Neural cell (in vitro differentiated cells): ENCODE data around the gene FAM193A. TPM values are rescaled to one million over a fixed set of nuclear protein-coding genes. Genes with fewer than 3 reads are reported as not detected.

Experiments
- H2AFZ ChIP-seq: fragments of 200-600, 300-800 bp; sonication (generic), shearing (Covaris generic); 2 replicates; pipeline ENCODE4 v1.6.0; 2014; ENCODE audit warnings: low read depth, mild to moderate bottlenecking, antibody characterized with exemption, low read length, moderate library complexity
- H3F3A ChIP-seq: fragments of 200-600 bp; shearing (Covaris generic); 2 replicates; pipeline ENCODE4 v1.6.1; 2016; ENCODE audit warnings: mild to moderate bottlenecking, moderate library complexity, mixed read lengths, antibody characterized with exemption, low read length; ENCODE audit not compliant: insufficient read depth, poor library complexity, severe bottlenecking
- H3K27ac ChIP-seq: fragments of 200-600, 300-800 bp; sonication (generic), shearing (Covaris generic); 2 replicates; pipeline ENCODE4 v1.5.1; 2014; ENCODE audit warnings: mild to moderate bottlenecking, low read length, moderate library complexity
- H3K27me3 ChIP-seq: fragments of 300-800, 200-600 bp; sonication (generic), shearing (Covaris generic); 2 replicates; pipeline ENCODE4 v1.6.0; 2014; ENCODE audit warnings: mild to moderate bottlenecking, low read depth, low read length, moderate library complexity; ENCODE audit not compliant: insufficient read depth
- H3K36me3 ChIP-seq: fragments of 300-800, 200-600 bp; sonication (generic), shearing (Covaris generic); 2 replicates; pipeline ENCODE4 v1.5.1; 2014; ENCODE audit warnings: mild to moderate bottlenecking, antibody characterized with exemption, low read length, moderate library complexity; ENCODE audit not compliant: insufficient read depth
- H3K4me2 ChIP-seq: fragments of 300-800, 200-600 bp; sonication (generic), shearing (Covaris generic); 2 replicates; pipeline ENCODE4 v1.6.0; 2014; ENCODE audit warnings: mild to moderate bottlenecking, low read length
- H3K4me3 ChIP-seq: fragments of 300-800, 200-600 bp; sonication (generic), shearing (Covaris generic); 2 replicates; pipeline ENCODE4 v1.5.1; 2014; ENCODE audit warnings: mild to moderate bottlenecking, low read length, moderate library complexity
- H3K79me2 ChIP-seq: fragments of 200-600 bp; shearing (Covaris generic); replicated peaks from 2 replicates; pipeline ENCODE4 v1.6.0; 2014; ENCODE audit warnings: mild to moderate bottlenecking, low read length, moderate library complexity; ENCODE audit not compliant: insufficient read depth
- H3K9ac ChIP-seq: fragments of 300-800, 200-600 bp; sonication (generic), shearing (Covaris generic); 2 replicates; pipeline ENCODE4 v1.6.1; 2016; ENCODE audit warnings: mild to moderate bottlenecking, low read length, mixed read lengths
- H3K9me2 ChIP-seq: fragments of 200-600 bp; shearing (Covaris generic); 2 replicates; pipeline ENCODE4 v1.6.1; 2016; ENCODE audit warnings: mild to moderate bottlenecking, low read length, mixed read lengths; ENCODE audit not compliant: insufficient read depth
- H3K9me3 ChIP-seq: fragments of 200-600, 300-800 bp; sonication (generic), shearing (Covaris generic); 2 replicates; pipeline ENCODE4 v1.6.1; 2016; ENCODE audit warnings: mild to moderate bottlenecking, mixed run types, low read length, moderate library complexity, mixed read lengths
- H4K20me1 ChIP-seq: fragments of 200-600 bp; shearing (Covaris generic); 2 replicates; pipeline ENCODE4 v1.6.1; 2016; ENCODE audit warnings: mild to moderate bottlenecking, mixed run types; ENCODE audit not compliant: insufficient read depth
- CTCF ChIP-seq: fragments of 450-650 bp; IDR thresholded peaks from 2 replicates; pipeline ENCODE4 v1.5.1; 2014; ENCODE audit warnings: antibody characterized with exemption, mild to moderate bottlenecking, moderate library complexity; ENCODE audit not compliant: poor library complexity, severe bottlenecking
- EP300 ChIP-seq: fragments of 450-650 bp; conservative IDR thresholded peaks from 2 replicates; pipeline ENCODE4 v1.6.1; 2014; ENCODE audit warnings: antibody characterized with exemption, mild to moderate bottlenecking, moderate library complexity; ENCODE audit not compliant: poor library complexity, severe bottlenecking
- EZH2 ChIP-seq: fragments of 200-600, 300-800 bp; shearing (Covaris generic), sonication (generic); IDR thresholded peaks from 2 replicates; pipeline ENCODE4 v1.6.1; 2014; ENCODE audit warnings: antibody characterized with exemption, low read length, borderline replicate concordance, mild to moderate bottlenecking; ENCODE audit not compliant: insufficient read depth, poor library complexity, severe bottlenecking
- MXI1 ChIP-seq: fragments of 450-650 bp; conservative IDR thresholded peaks from 2 replicates; pipeline ENCODE4 v1.6.1; 2014; ENCODE audit warnings: antibody characterized with exemption, mild to moderate bottlenecking; ENCODE audit not compliant: poor library complexity, severe bottlenecking
- POLR2AphosphoS5 ChIP-seq: IDR thresholded peaks from 2 replicates; pipeline ENCODE4 v1.6.1; 2012
- RAD21 ChIP-seq: fragments of 450-650 bp; conservative IDR thresholded peaks from 2 replicates; pipeline ENCODE4 v1.6.1; 2014; ENCODE audit warnings: antibody characterized with exemption, mild to moderate bottlenecking, moderate library complexity
- REST ChIP-seq: IDR thresholded peaks from 2 replicates; pipeline ENCODE4 v1.6.1; 2012; ENCODE audit warnings: borderline replicate concordance
- SMC3 ChIP-seq: fragments of 450-650 bp; conservative IDR thresholded peaks from 2 replicates; pipeline ENCODE4 v1.6.1; 2014; ENCODE audit warnings: antibody characterized with exemption, mild to moderate bottlenecking, moderate library complexity; ENCODE audit not compliant: poor library complexity
- TAF1 ChIP-seq: IDR thresholded peaks from 2 replicates; pipeline ENCODE4 v1.6.1; 2012; ENCODE audit warnings: low read depth
- polyA plus RNA-seq: library from polyadenylated mRNA; depleted of rRNA; stranded (reverse); fragments of >200 nt; gene quantifications from 2 replicates; pipeline ENCODE4 v1.2.3, GENCODE V29; 2014

The FAM193A gene
- polyA plus RNA-seq, 1 donor from 2014 or later = 11.6 TPM

DNA sequence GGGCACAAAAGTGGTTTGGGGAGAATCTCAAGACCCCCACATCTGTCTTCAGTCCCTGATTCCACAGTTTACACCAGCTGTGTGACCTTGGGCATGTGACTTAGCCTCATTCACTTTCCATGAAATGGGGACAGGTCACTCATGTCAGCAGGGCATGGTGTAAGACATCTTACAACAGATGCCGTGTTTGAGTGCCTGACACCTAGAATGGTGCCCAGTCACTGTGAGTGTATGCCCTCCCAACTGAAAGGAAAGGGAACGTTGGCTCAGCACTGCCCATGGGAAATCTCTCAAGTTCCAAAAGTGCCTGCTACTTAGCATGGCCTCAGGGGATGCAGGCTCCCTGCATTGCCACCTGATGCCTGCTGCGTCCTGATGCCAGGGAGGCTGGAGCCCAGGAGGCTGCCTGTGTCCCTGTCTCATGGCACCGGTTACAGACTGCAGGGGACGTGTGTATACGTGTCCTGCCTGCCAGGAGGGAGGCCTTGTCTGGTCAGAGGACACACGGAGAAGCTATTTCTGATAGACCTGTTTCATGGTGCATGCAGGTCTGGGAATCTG is 35.3 kb upstream of the FAM193A start:
- H3K79me2 ChIP-seq = no peaks in the 10 kb centered on the region
- no peaks in the 10 kb centered on the region for H3K27me3 ChIP-seq
- no peak overlapping the region for H2AFZ ChIP-seq
- no peak overlapping the region for H3K4me2 ChIP-seq
- H3K4me3 ChIP-seq = no peak overlapping the region
- TF ChIP-seq EP300 (no peak), TAF1 (no peak), MXI1 (no peak), REST (no peak), CTCF (no peak), POLR2AphosphoS5 (no peak), SMC3 (no peak), RAD21 (no peak), EZH2 (no peak)
- peaks cover 9% of the 10 kb centered on the region for H3K36me3 ChIP-seq
- no peak overlapping the region for H3K9ac ChIP-seq
- no peaks in the 10 kb centered on the region for H3F3A ChIP-seq
- no peaks in the 10 kb centered on the region for H3K9me3 ChIP-seq
- no peak overlapping the region for H3K27ac ChIP-seq
- no peaks in the 10 kb centered on the region for H3K9me2 ChIP-seq
- no peaks in the 10 kb centered on the region for H4K20me1 ChIP-seq

GRCh38 chr4:2503809-2504208 is 32.6 kb upstream of the FAM193A start:
- Histone ChIP-seq H3K27me3 (no peaks in the 10 kb centered on the region), H3F3A (no peaks in the 10 kb centered on the region), H3K9me2 (no peaks in the 10 kb centered on the region), H3K27ac (no peak overlapping the region), H3K9ac (no peak overlapping the region), H3K79me2 (no peaks in the 10 kb centered on the region), H3K9me3 (no peaks in the 10 kb centered on the region), H3K36me3 (peaks cover 9% of the 10 kb centered on the region), H3K4me2 (no peak overlapping the region), H4K20me1 (no peaks in the 10 kb centered on the region), H2AFZ (no peak overlapping the region), H3K4me3 (no peak overlapping the region)
- TF ChIP-seq EP300 (no peak), RAD21 (no peak), REST (no peak), TAF1 (no peak), CTCF (no peak), SMC3 (no peak), POLR2AphosphoS5 (no peak), EZH2 (no peak), MXI1 (no peak)
